Measurements from ENCODE around the gene TMIGD1. TPM values are rescaled to one million over a fixed set of nuclear protein-coding genes. Genes with fewer than 3 reads are reported as not detected.

Gene TMIGD1
- polyA plus RNA-seq, 1 experiment, result not detected

DNA sequence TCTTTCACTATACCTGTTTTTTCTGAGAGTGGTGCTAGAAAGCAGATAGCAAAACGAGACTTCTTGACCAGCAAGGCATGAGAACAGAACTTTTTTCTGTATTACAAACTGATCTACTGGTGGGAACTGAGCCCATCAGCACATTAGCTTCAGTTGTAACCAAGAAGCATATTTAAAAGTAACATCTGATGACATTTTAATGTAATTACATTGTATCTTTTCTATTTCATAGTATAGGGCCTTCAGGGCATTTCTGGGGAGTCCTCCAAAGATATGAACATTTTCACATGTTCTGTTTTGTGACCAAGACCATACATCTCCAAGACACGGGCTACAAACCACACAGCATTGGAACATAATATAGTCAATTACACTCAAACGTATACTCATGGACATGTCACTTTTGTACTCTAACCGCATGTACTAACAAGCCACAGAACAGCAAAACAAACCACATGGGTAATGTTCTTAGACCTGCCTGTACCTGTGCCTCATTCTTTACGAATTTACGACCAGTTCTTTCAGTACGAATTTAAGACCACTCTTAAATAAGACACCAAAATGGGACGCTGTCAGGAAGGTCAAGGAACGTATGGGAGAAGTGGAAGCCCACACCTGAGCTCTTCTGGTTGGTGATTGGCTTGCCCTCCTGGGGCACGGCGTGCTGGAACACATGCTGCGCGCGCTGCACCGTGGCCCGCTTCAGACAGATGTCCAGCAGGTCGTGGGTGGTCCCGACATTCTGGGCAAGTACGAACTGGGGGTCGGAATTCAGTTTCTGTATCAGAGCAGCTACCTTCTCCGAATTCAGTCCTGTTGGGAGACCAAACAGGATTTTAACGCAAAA, 42.9 kb downstream of the TMIGD1 start:
- CTCF ChIA-PET, result interaction anchor here (0.8 to 2.1 kb wide), 6 partner anchors 16 to 186 kb away, joined by 3 to 6 read pairs (median 4); no protein-coding TSS in a partner anchor
- Histone ChIP-seq H3K27me3 (ENCODE audit: control insufficient read depth, insufficient read depth, low read length) (no peaks in the 10 kb centered on the region), H3K27ac (ENCODE audit: low read depth, low read length) (no peak overlapping the region), H3K4me3 (ENCODE audit: low read depth, low read length) (peak overlapping the region; percentile 79), H3K9me3 (ENCODE audit: control insufficient read depth, insufficient read depth, low read length) (no peaks in the 10 kb centered on the region)
- POLR2A ChIA-PET, result interaction anchor here (0.6 to 1.1 kb wide), 3 partner anchors 9 to 1080 kb away, joined by 3 read pairs; no protein-coding TSS in a partner anchor
- DNase-seq (ENCODE audit: low read depth, low spot score), result no peak
- TF ChIP-seq, protein P1, sequence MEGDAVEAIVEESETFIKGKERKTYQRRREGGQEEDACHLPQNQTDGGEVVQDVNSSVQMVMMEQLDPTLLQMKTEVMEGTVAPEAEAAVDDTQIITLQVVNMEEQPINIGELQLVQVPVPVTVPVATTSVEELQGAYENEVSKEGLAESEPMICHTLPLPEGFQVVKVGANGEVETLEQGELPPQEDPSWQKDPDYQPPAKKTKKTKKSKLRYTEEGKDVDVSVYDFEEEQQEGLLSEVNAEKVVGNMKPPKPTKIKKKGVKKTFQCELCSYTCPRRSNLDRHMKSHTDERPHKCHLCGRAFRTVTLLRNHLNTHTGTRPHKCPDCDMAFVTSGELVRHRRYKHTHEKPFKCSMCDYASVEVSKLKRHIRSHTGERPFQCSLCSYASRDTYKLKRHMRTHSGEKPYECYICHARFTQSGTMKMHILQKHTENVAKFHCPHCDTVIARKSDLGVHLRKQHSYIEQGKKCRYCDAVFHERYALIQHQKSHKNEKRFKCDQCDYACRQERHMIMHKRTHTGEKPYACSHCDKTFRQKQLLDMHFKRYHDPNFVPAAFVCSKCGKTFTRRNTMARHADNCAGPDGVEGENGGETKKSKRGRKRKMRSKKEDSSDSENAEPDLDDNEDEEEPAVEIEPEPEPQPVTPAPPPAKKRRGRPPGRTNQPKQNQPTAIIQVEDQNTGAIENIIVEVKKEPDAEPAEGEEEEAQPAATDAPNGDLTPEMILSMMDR (IDR thresholded peaks at IDR 0.05; ENCODE audit: low read depth, low read length), result no peak

DNA sequence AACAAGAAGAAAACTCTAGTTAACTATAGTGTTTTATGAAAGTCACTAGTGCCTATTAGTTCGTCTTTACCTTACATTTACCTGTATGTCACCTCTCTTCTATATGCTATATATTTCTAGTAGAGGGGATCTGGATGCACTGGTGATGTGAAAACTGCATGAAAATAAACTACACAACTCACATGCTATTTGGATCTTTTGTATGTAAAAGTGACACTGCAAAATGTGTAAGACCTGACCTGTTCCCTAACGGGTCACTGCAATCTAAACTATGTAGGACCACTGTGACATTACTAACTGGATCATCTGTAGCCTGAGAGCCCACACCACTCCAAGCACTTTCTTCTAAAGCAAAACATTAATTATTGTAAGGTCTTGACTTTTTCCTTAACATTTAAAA, 43.8 kb downstream of the TMIGD1 start:
- ChIA-PET POLR2A (no interaction called here), CTCF (interaction anchor here (1.0 to 1.5 kb wide), 2 partner anchors 50 to 186 kb away, joined by 3 to 4 read pairs; no protein-coding TSS in a partner anchor)
- H3K27me3 ChIP-seq (ENCODE audit: control insufficient read depth, insufficient read depth, low read length), result no peaks in the 10 kb centered on the region
- TF ChIP-seq, protein P1 (IDR thresholded peaks at IDR 0.05; ENCODE audit: low read depth, low read length), result no peak
- H3K9me3 ChIP-seq (ENCODE audit: control insufficient read depth, insufficient read depth, low read length), result no peaks in the 10 kb centered on the region
- no peak overlapping the region for H3K4me3 ChIP-seq (ENCODE audit: low read depth, low read length)
- DNase-seq (ENCODE audit: low read depth, low spot score), result no peak
- no peak overlapping the region for H3K27ac ChIP-seq (ENCODE audit: low read depth, low read length)

DNA sequence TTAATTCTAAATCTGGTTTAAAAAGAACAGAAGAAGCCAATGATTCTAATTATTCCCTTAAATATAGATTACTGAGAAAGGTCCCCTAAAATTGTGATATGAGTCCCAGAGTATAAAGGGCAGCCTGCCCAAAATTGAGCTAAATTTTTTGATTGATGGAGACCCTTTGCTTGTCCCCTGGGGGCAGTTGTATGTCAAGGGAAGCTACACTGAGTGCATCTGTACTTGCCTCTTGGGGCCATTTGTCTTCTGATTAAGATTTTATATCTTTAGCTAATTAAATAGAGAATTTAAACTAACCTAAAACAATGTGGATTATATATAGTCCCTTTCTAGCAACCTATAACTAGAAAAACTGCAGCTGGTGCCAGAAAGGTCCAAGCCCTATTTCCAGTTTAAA, 54.7 kb downstream of the TMIGD1 start:
- DNase-seq (ENCODE audit: low read depth, low spot score), result no peak
- TF ChIP-seq, protein P1 (IDR thresholded peaks at IDR 0.05; ENCODE audit: low read depth, low read length), result no peak
- Histone ChIP-seq H3K4me3 (ENCODE audit: low read depth, low read length) (no peak overlapping the region), H3K27me3 (ENCODE audit: control insufficient read depth, insufficient read depth, low read length) (no peaks in the 10 kb centered on the region), H3K27ac (ENCODE audit: low read depth, low read length) (no peak overlapping the region), H3K9me3 (ENCODE audit: control insufficient read depth, insufficient read depth, low read length) (no peaks in the 10 kb centered on the region)
- ChIA-PET POLR2A (no interaction called here), CTCF (interaction anchor here (0.8 to 3.4 kb wide), 5 partner anchors 12 to 174 kb away, joined by 3 to 31 read pairs (median 6); no protein-coding TSS in a partner anchor)

DNA sequence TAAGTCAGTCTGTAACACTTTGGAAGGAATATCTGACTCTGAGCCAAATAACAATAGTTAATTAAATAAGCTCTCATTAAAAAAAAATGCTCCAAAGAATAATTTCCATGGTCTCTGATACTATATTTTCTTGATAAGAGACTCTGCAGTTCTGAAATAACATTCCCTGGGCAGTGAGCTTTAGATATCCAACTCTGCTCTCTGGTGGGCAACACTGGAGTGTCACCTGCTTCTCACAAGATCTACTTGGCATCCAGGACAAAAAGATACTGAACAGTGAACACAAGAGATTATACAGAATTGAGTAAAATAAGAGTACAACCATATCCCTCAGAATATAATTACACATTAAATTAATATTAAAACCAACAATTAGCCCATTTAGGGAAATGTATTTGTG, 55.8 kb downstream of the TMIGD1 start:
- ChIA-PET POLR2A (no interaction called here), CTCF (interaction anchor here (0.6 to 1.9 kb wide), 8 partner anchors 10 to 173 kb away, joined by 3 to 29 read pairs (median 4); no protein-coding TSS in a partner anchor)

More for the DNA sequence above, 55.8 kb downstream of the TMIGD1 start:
- H3K27me3 ChIP-seq (ENCODE audit: control insufficient read depth, insufficient read depth, low read length), result no peaks in the 10 kb centered on the region
- H3K4me3 ChIP-seq (ENCODE audit: low read depth, low read length), result no peak overlapping the region
- DNase-seq (ENCODE audit: low read depth, low spot score), result no peak
- H3K9me3 ChIP-seq (ENCODE audit: control insufficient read depth, insufficient read depth, low read length), result no peaks in the 10 kb centered on the region
- TF ChIP-seq, protein P1 (IDR thresholded peaks at IDR 0.05; ENCODE audit: low read depth, low read length), result peak; percentile 56
- no peak overlapping the region for H3K27ac ChIP-seq (ENCODE audit: low read depth, low read length)

Data from AG04450 (cell line).